ENCODE data around the gene IMMP2L. TPM values are rescaled to one million over a fixed set of nuclear protein-coding genes. Genes with fewer than 3 reads are reported as not detected.

Gene IMMP2L
- total RNA-seq, 1 experiment from 2014 or later, result 13.6 TPM

DNA sequence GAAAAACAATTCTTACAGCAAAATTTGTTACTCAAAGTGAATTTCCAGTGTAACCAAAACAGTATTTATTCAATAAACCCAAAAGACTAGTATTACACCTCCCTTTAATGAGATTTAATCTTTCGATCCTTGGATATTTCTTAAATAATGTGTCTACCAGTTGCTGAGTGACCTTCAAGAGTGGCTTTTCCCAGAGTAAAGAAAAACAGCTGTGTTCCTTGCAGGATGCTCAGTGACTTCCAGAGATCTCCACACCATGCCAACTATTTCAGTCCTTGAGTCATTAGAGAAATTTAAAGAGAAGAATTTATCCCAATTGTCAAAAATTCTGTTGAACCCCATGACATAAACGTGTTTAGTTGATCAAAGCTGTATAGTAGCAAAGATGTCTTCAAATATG is 44.0 kb downstream of the IMMP2L start (continued):
- TF ChIP-seq FOXP1 (CRISPR knock-in tag; IDR thresholded peaks at IDR 0.05; ENCODE audit: borderline replicate concordance) (no peak), ZNF317 (CRISPR knock-in tag; IDR thresholded peaks at IDR 0.05; ENCODE audit: borderline replicate concordance, low read depth) (no peak), JAZF1 (CRISPR knock-in tag; IDR thresholded peaks at IDR 0.05) (no peak)
- TF ChIP-seq, protein P1, sequence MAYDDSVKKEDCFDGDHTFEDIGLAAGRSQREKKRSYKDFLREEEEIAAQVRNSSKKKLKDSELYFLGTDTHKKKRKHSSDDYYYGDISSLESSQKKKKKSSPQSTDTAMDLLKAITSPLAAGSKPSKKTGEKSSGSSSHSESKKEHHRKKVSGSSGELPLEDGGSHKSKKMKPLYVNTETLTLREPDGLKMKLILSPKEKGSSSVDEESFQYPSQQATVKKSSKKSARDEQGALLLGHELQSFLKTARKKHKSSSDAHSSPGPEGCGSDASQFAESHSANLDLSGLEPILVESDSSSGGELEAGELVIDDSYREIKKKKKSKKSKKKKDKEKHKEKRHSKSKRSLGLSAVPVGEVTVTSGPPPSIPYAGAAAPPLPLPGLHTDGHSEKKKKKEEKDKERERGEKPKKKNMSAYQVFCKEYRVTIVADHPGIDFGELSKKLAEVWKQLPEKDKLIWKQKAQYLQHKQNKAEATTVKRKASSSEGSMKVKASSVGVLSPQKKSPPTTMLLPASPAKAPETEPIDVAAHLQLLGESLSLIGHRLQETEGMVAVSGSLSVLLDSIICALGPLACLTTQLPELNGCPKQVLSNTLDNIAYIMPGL (CRISPR knock-in tag; IDR thresholded peaks at IDR 0.05), result no peak

DNA sequence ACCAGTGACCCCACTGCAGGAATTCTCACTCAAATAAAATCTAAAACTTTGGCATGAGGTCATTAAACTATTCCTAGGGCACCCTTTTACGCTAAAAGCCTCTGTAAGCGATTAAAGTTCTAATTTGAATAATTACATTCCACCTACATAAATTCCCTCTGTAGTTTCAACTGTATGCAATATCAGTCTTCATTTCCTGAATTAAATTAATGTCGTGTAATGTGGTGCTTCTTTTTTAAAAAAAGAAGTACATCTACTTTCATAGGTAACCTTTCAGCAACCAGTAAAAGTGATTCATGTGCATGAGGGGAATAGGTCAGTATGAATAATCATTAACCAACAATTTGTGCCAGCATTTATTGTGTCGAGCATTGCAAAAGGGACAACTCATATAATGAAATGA is 44.7 kb downstream of the IMMP2L start:
- H3K4me1 Mint-ChIP-seq, result no peaks in the 10 kb centered on the region
- no peak overlapping the region for H3K4me3 Mint-ChIP-seq
- peaks cover 11% of the 10 kb centered on the region for H3K9me3 Mint-ChIP-seq
- no peak overlapping the region for H3K27ac Mint-ChIP-seq
- no peak for DNase-seq (ENCODE audit: low spot score)
- ChIA-PET CTCF (no interaction called here), POLR2A (no interaction called here)
- H3K36me3 Mint-ChIP-seq, result peaks cover 7% of the 10 kb centered on the region; the same call in 1 of the 2 replicates
- TF ChIP-seq MYBL2 (CRISPR knock-in tag; IDR thresholded peaks at IDR 0.05) (no peak), TEAD1 (CRISPR knock-in tag; IDR thresholded peaks at IDR 0.05) (no peak), JUN (CRISPR knock-in tag; IDR thresholded peaks at IDR 0.05) (no peak), ATF1 (CRISPR knock-in tag; IDR thresholded peaks at IDR 0.05) (no peak), ELF4 (CRISPR knock-in tag; IDR thresholded peaks at IDR 0.05; ENCODE audit: low read depth) (no peak), CBFB (CRISPR knock-in tag; IDR thresholded peaks at IDR 0.05; ENCODE audit: low read depth) (no peak)
- TF ChIP-seq, protein P2, sequence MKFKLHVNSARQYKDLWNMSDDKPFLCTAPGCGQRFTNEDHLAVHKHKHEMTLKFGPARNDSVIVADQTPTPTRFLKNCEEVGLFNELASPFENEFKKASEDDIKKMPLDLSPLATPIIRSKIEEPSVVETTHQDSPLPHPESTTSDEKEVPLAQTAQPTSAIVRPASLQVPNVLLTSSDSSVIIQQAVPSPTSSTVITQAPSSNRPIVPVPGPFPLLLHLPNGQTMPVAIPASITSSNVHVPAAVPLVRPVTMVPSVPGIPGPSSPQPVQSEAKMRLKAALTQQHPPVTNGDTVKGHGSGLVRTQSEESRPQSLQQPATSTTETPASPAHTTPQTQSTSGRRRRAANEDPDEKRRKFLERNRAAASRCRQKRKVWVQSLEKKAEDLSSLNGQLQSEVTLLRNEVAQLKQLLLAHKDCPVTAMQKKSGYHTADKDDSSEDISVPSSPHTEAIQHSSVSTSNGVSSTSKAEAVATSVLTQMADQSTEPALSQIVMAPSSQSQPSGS (CRISPR knock-in tag; IDR thresholded peaks at IDR 0.05; ENCODE audit: borderline replicate concordance, low read depth), result no peak
- TF ChIP-seq, protein P3, sequence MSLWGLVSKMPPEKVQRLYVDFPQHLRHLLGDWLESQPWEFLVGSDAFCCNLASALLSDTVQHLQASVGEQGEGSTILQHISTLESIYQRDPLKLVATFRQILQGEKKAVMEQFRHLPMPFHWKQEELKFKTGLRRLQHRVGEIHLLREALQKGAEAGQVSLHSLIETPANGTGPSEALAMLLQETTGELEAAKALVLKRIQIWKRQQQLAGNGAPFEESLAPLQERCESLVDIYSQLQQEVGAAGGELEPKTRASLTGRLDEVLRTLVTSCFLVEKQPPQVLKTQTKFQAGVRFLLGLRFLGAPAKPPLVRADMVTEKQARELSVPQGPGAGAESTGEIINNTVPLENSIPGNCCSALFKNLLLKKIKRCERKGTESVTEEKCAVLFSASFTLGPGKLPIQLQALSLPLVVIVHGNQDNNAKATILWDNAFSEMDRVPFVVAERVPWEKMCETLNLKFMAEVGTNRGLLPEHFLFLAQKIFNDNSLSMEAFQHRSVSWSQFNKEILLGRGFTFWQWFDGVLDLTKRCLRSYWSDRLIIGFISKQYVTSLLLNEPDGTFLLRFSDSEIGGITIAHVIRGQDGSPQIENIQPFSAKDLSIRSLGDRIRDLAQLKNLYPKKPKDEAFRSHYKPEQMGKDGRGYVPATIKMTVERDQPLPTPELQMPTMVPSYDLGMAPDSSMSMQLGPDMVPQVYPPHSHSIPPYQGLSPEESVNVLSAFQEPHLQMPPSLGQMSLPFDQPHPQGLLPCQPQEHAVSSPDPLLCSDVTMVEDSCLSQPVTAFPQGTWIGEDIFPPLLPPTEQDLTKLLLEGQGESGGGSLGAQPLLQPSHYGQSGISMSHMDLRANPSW (CRISPR knock-in tag; conservative IDR thresholded peaks at IDR 0.05; ENCODE audit: low read depth), result no peak
- TF ChIP-seq, protein P4, sequence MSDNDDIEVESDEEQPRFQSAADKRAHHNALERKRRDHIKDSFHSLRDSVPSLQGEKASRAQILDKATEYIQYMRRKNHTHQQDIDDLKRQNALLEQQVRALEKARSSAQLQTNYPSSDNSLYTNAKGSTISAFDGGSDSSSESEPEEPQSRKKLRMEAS (CRISPR knock-in tag; IDR thresholded peaks at IDR 0.05), result no peak
- no peak for ATAC-seq
- H3K27me3 Mint-ChIP-seq (ENCODE audit: low read depth), result no peaks in the 10 kb centered on the region

DNA sequence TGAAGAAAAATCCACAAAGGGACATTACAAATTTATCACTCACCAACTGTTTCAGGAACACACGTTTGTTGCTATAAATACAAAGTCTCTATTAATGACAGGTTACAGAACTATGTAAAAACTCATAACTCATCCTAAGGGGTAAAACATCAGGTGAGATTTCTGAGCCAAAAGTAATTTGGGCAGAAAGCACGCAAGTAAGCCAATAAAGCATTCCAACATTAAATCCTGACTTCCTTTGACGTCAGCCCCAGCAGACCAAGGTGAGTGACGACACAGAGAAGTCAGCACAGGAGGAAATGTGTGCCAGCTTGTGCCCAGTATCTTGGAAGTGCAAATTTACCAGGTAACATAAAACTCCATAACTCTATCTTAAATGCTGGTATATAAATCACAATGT is 45.7 kb downstream of the IMMP2L start:
- ChIA-PET CTCF (no interaction called here), POLR2A (no interaction called here)
- H3K36me3 Mint-ChIP-seq, result no peaks in the 10 kb centered on the region; the same call in 1 of the 2 replicates
- DNase-seq (ENCODE audit: low spot score) (no peak), ATAC-seq (no peak)
- no peaks in the 10 kb centered on the region for H3K27me3 Mint-ChIP-seq (ENCODE audit: low read depth)
- H3K4me1 Mint-ChIP-seq, result no peaks in the 10 kb centered on the region
- peaks cover 1% of the 10 kb centered on the region; the same call in 1 of the 2 replicates for H3K9me3 Mint-ChIP-seq
- TF ChIP-seq ETV6 (CRISPR knock-in tag; IDR thresholded peaks at IDR 0.05), result no peak
- TF ChIP-seq, protein P5, sequence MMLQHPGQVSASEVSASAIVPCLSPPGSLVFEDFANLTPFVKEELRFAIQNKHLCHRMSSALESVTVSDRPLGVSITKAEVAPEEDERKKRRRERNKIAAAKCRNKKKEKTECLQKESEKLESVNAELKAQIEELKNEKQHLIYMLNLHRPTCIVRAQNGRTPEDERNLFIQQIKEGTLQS (CRISPR knock-in tag; conservative IDR thresholded peaks at IDR 0.05), result no peak
- TF ChIP-seq RELA (CRISPR knock-in tag; IDR thresholded peaks at IDR 0.05; ENCODE audit: borderline replicate concordance), result no peak
- no peak for TF ChIP-seq NFATC4 (CRISPR knock-in tag; IDR thresholded peaks at IDR 0.05)
- TF ChIP-seq, protein P6, sequence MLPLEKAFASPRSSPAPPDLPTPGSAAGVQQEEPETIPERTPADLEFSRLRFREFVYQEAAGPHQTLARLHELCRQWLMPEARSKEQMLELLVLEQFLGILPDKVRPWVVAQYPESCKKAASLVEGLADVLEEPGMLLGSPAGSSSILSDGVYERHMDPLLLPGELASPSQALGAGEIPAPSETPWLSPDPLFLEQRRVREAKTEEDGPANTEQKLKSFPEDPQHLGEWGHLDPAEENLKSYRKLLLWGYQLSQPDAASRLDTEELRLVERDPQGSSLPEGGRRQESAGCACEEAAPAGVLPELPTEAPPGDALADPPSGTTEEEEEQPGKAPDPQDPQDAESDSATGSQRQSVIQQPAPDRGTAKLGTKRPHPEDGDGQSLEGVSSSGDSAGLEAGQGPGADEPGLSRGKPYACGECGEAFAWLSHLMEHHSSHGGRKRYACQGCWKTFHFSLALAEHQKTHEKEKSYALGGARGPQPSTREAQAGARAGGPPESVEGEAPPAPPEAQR (CRISPR knock-in tag; IDR thresholded peaks at IDR 0.05), result no peak
- TF ChIP-seq, protein P7, sequence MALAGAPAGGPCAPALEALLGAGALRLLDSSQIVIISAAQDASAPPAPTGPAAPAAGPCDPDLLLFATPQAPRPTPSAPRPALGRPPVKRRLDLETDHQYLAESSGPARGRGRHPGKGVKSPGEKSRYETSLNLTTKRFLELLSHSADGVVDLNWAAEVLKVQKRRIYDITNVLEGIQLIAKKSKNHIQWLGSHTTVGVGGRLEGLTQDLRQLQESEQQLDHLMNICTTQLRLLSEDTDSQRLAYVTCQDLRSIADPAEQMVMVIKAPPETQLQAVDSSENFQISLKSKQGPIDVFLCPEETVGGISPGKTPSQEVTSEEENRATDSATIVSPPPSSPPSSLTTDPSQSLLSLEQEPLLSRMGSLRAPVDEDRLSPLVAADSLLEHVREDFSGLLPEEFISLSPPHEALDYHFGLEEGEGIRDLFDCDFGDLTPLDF (CRISPR knock-in tag; IDR thresholded peaks at IDR 0.05), result no peak
- no peak for TF ChIP-seq NFE2L1 (CRISPR knock-in tag; IDR thresholded peaks at IDR 0.05)
- no peak overlapping the region for H3K27ac Mint-ChIP-seq
- no peak overlapping the region for H3K4me3 Mint-ChIP-seq

Data from WTC11 (cell line).